ENCODE measurements around the gene CSF3R. TPM values are rescaled to one million over a fixed set of nuclear protein-coding genes. Genes with fewer than 3 reads are reported as not detected.

CSF3R gene
- total RNA-seq, 1 experiment from 2014 or later: not detected

- H3K9ac ChIP-seq (ENCODE audit: low read length): no peak overlapping the region
- H3K9me2 ChIP-seq (replicated peaks; ENCODE audit: low read length): no peaks in the 10 kb centered on the region
- no TSS peak for BruUV-seq (replicated peaks)
- peaks cover 13% of the 10 kb centered on the region for H3K79me2 ChIP-seq (ENCODE audit: low read length)
- no peaks in the 10 kb centered on the region for H3K36me3 ChIP-seq (ENCODE audit: low read depth, low read length)
- no peak overlapping the region for H2AFZ ChIP-seq (ENCODE audit: low read length)
- no peak for TF ChIP-seq EZH2phosphoT487 (IDR thresholded peaks at IDR 0.05; ENCODE audit: borderline replicate concordance, low read length)
- TF ChIP-seq CTCF (conservative IDR thresholded peaks at IDR 0.05; ENCODE audit: low read depth, low read length): no peak
- no peak for TF ChIP-seq EZH2 (IDR thresholded peaks at IDR 0.05; ENCODE audit: low read length, unreplicated experiment)
- no peaks in the 10 kb centered on the region for H3K27me3 ChIP-seq (ENCODE audit: low read length)
- ATAC-seq: no peak
- ChIA-PET POLR2A (ENCODE audit: unreplicated experiment) (no interaction called here), CTCF (no interaction called here)
- no peaks in the 10 kb centered on the region for H3F3A ChIP-seq (ENCODE audit: low read length, unreplicated experiment)
- H3K4me1 ChIP-seq (ENCODE audit: insufficient read depth, low read length): peaks cover 12% of the 10 kb centered on the region
- DNase-seq: no peak
- intact Hi-C loops (cut with micrococcal nuclease): no loop called here
- H3K9me3 ChIP-seq (ENCODE audit: low read length): no peaks in the 10 kb centered on the region
- no peak overlapping the region for H3K4me2 ChIP-seq (ENCODE audit: low read length)
- H4K20me1 ChIP-seq (ENCODE audit: low read length): no peaks in the 10 kb centered on the region
- no peak overlapping the region for H3K4me3 ChIP-seq (ENCODE audit: low read length)
- no peak overlapping the region for H3K27ac ChIP-seq (ENCODE audit: low read length)
These were observed 14.8 kb downstream of the CSF3R start for GRCh38 chr1:36467700-36468455.

GRCh38 chr1:36467027-36467410 lies 15.7 kb downstream of the CSF3R start:
- TF ChIP-seq EZH2 (IDR thresholded peaks at IDR 0.05; ENCODE audit: low read length, unreplicated experiment): no peak
- no peak for TF ChIP-seq EZH2phosphoT487 (IDR thresholded peaks at IDR 0.05; ENCODE audit: borderline replicate concordance, low read length)
- TF ChIP-seq CTCF (conservative IDR thresholded peaks at IDR 0.05; ENCODE audit: low read depth, low read length): no peak
- no peaks in the 10 kb centered on the region for H3K27me3 ChIP-seq (ENCODE audit: low read length)
- no peak overlapping the region for H3K27ac ChIP-seq (ENCODE audit: low read length)
- no peaks in the 10 kb centered on the region for H4K20me1 ChIP-seq (ENCODE audit: low read length)
- BruUV-seq (replicated peaks): no TSS peak
- no peak overlapping the region for H2AFZ ChIP-seq (ENCODE audit: low read length)
- no peak overlapping the region for H3K4me2 ChIP-seq (ENCODE audit: low read length)
- CTCF ChIA-PET: no interaction called here
- peaks cover 12% of the 10 kb centered on the region for H3K4me1 ChIP-seq (ENCODE audit: insufficient read depth, low read length)
- peaks cover 5% of the 10 kb centered on the region; the same call in 1 of the 2 replicates for H3K36me3 ChIP-seq (ENCODE audit: low read depth, low read length)
- no peak overlapping the region for H3K9ac ChIP-seq (ENCODE audit: low read length)
- peaks cover 19% of the 10 kb centered on the region for H3K79me2 ChIP-seq (ENCODE audit: low read length)
- DNase-seq (no peak), ATAC-seq (no peak)
- no peaks in the 10 kb centered on the region for H3K9me2 ChIP-seq (replicated peaks; ENCODE audit: low read length)
- no peaks in the 10 kb centered on the region for H3K9me3 ChIP-seq (ENCODE audit: low read length)
- POLR2A ChIA-PET (ENCODE audit: unreplicated experiment): no interaction called here
- no peak overlapping the region for H3K4me3 ChIP-seq (ENCODE audit: low read length)
- H3F3A ChIP-seq (ENCODE audit: low read length, unreplicated experiment): no peaks in the 10 kb centered on the region
- intact Hi-C loops (cut with micrococcal nuclease): no loop called here

GRCh38 chr1:36466370-36467026 lies 16.2 kb downstream of the CSF3R start:
- CTCF ChIA-PET: no interaction called here

More at GRCh38 chr1:36466370-36467026, 16.2 kb downstream of the CSF3R start:
- no peaks in the 10 kb centered on the region for H3K9me3 ChIP-seq (ENCODE audit: low read length)
- H3K4me2 ChIP-seq (ENCODE audit: low read length): no peak overlapping the region
- no peak overlapping the region for H3K4me3 ChIP-seq (ENCODE audit: low read length)
- no peaks in the 10 kb centered on the region for H4K20me1 ChIP-seq (ENCODE audit: low read length)
- H3K9me2 ChIP-seq (replicated peaks; ENCODE audit: low read length): no peaks in the 10 kb centered on the region
- H3K4me1 ChIP-seq (ENCODE audit: insufficient read depth, low read length): peaks cover 12% of the 10 kb centered on the region
- H3K27me3 ChIP-seq (ENCODE audit: low read length): no peaks in the 10 kb centered on the region
- no peak overlapping the region for H3K9ac ChIP-seq (ENCODE audit: low read length)
- BruUV-seq (replicated peaks): no TSS peak
- H2AFZ ChIP-seq (ENCODE audit: low read length): no peak overlapping the region
- TF ChIP-seq EZH2 (IDR thresholded peaks at IDR 0.05; ENCODE audit: low read length, unreplicated experiment) (no peak), EZH2phosphoT487 (IDR thresholded peaks at IDR 0.05; ENCODE audit: borderline replicate concordance, low read length) (no peak), CTCF (conservative IDR thresholded peaks at IDR 0.05; ENCODE audit: low read depth, low read length) (no peak)
- ATAC-seq (no peak), DNase-seq (no peak)
- peaks cover 10% of the 10 kb centered on the region; the same call in 1 of the 2 replicates for H3K36me3 ChIP-seq (ENCODE audit: low read depth, low read length)
- intact Hi-C loops (cut with micrococcal nuclease): no loop called here
- peaks cover 19% of the 10 kb centered on the region for H3K79me2 ChIP-seq (ENCODE audit: low read length)
- POLR2A ChIA-PET (ENCODE audit: unreplicated experiment): no interaction called here
- no peaks in the 10 kb centered on the region for H3F3A ChIP-seq (ENCODE audit: low read length, unreplicated experiment)
- H3K27ac ChIP-seq (ENCODE audit: low read length): no peak overlapping the region

Data from PC-3 (cell line).